NCI-H2029 (cell line): ENCODE results near the gene BCR.
A peak's percentile ranks its signal among the peaks of the same experiment; 100 is the strongest.
"Not testable (repeated sequence)": the region's sequence is repeated elsewhere in the genome, so short reads cannot be mapped to it uniquely, and the experiment has no call there.

Experiments used
- DNase-seq: peaks from one replicate; lab custom pipeline; 2025; lab: John Stamatoyannopoulos, UW

Gene BCR

DNA sequence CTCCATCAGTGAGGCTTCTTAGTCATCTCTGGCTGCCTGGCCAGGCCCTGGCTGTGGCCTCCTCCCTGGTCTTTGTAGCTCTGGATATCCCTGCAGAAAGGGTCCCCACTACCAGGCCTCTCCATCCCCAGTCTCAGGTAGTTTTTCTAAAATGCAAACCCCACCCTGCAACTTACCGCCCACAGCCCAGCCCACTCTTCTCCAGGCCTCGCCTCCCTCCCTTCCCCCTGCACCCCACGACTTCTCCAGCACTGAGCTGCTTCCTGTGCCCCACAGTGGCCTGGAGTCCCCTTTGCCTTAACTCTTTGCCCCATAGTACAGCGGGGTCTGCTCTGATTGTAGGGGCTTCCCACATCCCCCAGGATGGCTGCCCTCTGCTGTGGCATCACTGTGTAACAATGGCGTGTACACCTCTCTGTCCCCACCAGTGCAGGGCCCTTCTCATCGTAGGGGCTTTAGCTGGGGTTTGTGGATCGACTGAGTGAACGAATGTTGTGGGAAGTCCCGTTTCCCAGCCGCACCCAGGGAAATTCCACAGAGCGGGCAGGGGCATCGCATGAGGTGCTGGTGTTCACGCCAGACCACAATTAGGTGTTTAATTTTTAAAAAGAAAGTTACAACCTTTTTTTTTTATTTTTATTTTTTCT is 111.6 kb downstream of the BCR start:
- DNase-seq: no peak

DNA sequence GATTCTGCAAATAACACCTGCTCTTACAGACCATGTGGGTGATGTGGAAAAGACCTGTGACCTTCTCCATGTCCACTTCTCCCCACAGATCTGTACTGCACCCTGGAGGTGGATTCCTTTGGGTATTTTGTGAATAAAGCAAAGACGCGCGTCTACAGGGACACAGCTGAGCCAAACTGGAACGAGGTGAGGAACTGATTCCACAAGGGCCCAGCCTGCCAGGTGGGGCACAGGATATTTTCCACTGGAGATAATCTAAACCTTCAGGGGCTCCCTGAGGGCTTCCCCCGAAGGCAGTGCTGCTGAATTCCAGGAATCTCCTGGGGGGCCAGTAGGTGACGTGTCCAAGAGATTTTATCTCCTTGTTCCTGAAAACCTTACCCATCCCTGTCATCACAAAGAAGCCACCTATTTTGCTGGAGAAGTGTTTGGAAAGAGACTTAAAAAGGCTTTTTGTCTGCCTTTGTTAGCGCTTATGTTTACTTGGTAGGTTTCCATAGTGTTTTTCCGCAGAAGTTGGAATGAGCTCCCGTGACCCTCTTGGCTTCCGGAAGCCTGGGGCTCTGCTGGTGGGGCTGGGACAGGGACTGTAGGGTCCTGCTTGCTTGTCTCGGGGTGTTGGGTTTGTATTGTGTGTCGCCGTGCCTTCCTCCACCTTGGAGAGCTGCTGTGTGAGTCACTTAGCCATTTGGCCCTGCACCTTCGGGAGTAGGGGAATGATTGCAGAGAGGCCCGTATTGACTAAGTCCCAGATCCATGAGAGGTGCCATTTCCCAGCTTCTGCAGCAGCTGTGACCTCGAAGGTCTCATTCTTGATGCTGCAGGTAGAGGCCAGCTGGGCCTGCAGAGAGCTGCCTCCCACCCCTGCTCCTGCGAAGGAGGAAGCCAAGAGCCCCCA is 112.4 kb downstream of the BCR start:
- no peak for DNase-seq

DNA sequence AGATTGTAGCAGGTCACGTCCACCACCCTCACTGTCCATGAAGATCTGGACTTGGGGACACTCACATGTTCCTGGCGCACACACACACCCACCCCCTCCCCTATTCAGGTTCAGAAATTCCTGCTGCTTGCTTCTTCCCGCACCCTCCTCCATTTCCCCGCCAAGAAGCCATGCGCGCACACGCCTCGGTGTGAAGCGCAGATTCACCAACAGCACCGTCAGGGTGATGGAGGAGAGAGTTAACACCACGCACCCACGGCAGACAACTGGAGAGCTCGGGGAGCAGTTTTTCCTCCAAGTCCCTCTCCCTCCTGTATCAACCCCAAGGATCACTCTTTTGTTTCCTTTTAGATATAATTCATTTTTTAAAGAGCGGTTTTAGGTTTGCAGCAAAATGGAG is 113.4 kb downstream of the BCR start:
- no peak for DNase-seq

DNA sequence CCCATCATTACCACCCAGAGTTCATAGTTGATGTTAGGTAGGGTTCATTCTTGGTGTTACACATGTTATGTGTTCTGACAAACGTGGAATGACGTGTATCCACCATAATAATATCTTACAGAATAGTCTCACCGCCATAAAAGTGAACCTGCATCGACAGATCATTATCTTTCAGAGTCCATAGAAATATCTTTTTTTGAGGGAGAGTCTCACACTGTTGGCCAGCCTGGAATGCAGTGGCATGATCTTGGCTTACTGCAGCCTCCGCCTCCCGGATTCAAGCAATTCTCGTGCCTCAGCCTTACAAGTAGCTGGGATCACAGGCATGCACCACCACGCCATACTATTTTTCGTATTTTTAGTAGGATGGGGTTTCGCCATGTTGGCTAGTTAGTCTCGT is 113.9 kb downstream of the BCR start:
- DNase-seq: no peak

DNA sequence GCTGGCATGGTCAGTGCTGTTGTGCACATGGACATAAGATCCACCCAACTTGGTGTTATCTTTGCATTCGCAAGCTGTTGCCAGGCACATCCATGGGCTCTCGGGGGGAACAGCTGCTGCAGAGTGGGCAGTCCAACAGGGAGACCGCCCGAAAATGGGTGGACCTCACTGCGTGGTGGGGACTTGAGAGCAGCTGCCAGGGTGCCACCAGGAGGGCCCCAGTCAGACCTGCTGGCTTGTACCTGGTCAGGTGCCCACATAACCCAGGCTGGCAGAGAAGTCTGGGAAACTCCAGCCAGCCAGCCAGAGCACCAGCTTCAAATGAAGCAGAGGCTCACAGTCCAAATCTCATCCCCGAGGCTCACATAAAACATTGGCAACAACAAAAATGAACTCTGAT is 120.2 kb downstream of the BCR start:
- no peak for DNase-seq

DNA sequence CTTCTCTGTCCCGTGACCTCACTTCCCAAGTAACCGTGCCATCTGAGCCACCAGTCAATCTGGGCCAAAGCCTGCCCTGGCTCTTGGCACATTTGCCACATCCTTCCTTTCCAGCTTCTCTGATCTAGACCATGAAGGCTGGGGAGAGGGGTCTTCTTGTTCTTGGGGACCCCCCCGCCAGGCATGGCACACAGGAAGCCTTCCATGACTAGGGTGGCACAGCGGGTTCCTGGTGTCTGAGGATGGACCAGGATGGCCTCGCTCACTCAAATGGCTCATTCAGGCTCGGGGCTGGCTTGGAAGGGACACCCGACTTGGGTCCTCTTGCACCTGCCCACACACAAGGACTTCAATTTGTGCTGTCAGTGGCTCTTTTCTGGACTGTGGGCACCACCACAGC is 121.3 kb downstream of the BCR start:
- no peak for DNase-seq

DNA sequence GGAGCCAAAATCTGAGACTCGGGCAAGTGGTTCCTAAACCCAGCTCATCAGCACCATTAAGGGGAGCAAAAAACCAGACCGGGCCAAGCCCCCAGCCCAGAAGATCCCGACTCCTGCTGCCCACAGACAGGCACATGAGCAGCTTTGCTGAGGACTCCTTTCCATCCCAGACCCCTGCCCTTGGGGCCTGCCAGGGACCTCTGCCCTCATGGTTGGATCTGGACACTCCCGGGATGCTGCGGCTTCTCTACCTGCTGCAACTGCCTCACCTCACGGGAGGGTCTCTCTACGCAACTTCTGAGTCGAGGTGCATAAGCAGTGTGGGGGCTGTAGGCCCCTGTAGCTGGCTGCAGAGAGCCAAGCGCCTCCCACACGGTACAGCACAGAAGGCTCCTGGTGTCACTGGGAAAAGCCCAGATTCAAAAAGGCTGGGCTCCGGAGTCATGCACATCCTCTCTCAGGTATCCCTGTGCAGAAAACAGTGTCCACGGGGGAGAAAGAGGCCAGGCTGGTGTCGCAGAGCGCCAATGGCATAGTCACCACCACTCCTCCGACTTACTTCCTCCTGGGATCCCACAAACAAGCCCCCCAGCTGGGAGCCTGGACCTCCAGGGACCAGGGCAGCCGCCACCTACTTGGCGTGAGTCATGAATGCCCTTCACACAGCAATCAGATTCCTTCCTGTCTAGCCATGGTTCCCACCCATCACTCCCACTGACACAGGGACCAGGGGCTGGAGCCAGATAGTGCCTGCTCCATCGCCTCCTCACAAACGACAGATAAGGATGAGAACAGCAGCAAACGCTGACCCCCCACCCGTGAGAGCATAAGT is 122.1 kb downstream of the BCR start:
- DNase-seq: no peak

DNA sequence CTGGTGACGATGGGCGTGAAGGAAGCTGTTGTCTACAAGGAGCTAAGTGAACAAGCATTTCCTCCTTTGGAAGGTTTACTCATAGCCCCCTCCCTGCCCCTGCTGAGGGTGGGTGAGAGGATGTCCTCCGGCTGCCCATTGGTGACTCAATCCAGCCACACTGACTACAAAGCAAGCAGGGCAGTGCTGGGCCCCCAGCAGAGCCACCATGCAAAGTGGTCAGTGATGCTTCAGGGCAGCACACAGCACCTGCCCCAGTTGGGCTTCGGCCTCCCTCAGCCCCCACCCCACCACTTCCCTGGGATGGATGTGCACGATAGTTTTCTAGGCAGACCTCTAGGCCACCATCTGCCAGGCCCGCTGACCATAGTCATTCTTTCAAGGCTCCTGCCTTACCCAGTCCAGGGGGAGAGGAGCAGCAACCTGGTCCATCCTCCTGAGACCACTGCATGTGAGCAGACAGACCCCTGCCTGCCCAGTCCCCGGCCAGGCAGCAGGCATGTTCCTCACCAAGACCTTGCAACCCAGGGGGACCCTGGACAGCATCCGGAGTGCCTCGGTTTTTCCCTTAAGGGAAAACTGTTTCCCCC is 125.1 kb downstream of the BCR start:
- DNase-seq: no peak

DNA sequence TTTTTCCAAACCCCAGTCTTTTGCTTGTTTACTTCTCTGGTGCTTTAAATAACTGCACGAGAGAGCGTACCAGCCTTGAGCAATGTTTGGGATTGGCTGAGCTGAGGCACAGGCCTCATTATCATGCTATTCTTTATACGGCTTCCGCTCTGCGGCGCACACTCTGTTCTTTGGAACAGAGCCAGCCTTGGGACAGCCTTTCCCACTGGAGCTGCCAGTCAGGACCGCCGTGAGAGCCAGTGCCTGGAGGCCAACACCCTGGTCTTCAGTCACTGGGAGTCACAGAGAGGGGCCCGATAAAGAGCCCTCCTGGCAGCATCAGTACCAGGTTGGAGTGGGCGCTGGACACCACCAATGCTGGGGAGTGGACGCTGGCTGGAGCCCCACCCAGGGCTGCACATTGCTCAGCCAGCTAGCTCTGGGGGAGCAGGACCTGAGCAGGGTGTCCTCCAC is 125.6 kb downstream of the BCR start:
- peak; percentile 49 for DNase-seq

DNA sequence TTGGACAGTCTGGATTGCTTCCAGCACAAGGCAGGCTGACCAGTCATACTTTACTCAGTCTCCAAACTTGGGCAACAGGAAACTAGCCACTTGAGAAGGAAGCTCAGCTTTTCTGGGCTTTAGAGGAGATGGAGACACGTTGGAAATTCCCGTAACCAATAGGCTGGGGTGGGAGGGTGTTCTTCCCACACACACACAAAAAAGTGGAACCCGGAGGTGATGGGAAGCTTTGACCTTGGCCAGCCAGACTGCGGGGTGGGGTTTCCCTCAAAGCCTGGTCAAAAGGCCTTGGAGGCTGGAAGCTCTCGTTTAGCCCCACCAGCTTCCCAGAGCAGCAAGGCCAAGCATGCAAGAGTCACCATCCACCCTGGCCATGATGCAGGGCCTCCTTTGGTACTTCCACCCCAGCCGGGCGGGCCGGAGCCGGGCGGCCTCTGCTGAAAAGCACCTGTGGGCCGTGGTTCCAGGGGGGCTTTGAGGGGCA is 126.2 kb downstream of the BCR start:
- no peak for DNase-seq

DNA sequence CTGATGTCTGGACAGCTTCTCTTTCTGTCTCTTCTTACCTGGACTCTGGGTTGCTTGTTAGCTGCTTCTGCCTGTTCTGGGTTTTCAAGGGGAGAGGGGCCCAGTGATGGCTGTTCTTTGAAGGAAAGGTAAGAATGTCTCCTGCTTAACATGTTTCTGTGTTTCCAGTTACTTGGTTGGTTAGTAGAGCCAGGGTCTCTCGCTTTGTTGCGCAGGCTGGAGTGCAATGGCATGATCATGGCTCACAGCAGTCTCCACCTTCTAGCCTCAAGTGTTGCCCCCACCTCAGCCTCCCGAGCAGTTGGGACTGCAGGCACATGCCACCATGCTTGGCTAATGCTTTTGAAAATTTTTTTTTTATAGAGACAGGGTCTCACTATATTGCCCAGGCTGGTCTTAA is 126.6 kb downstream of the BCR start:
- DNase-seq: no peak

DNA sequence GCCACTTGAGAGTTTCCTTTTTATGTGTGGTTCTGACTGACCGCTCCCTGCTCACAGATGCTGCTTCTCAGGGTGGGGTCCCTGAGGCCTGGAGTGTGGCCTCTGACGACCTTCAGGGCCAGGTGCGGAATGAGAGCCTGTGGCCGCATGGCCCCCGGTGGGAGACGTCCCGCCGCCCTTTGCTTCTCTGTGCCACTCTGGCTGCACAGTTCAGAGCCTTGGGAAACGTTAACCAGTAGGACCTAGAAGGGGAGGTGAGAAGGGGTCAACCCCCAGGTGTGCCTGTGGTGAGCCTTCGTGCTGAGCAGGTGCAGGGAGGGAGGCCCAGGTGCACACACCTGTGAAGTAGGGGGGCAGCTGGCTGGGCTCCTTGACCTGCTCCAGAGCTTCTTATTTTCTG is 127.2 kb downstream of the BCR start:
- not testable (repeated sequence) for DNase-seq

DNA sequence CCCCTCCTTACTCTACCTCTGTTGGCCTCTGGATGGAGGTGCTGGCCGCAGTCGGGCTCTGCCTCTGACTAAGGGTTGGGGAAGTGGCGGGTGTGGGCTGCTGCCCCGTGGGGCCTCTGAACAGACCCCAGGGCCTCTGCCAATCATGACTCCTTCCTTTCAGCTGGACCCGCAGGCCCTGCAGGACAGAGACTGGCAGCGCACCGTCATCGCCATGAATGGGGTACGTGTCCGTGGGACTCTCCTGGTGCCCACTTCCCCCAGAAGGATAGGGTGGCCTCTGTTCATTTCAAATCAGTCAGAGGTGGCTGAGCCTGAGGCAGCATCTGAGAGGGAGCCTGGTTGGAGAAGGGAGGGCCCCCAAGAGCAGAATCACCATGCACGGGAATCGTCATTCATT is 129.0 kb downstream of the BCR start:
- not testable (repeated sequence) for DNase-seq

DNA sequence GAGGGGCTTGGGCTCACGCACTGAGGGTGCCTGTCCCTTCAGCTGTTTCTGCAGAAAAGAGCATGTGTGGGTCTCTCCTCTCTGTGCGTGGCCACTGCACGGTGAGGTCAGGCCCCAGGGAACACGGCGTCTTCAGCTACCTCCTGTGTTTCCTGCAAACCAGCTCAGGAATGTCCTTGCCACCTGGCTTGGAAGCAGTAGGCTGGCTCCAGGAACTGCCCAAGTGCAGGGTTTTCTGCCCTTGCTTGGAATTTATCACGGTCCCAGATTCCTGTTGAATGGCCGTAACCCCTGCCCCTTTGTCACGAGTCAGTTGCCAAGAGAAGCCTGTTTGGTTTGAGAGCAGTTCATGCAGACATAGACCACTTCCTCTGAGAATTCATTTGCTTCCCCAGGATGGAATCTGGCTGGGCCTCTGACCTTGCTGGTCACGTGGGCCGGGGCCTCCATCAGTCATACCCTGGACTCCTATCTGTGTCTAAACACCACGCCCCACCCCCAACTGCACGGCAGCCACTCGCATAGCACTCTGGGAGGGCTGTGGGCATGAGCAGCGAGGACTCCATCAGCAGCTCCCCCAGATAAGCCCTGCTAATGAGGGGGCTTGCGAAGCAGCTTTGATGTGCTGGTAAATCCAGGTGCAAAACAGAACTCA is 130.3 kb downstream of the BCR start:
- not testable (repeated sequence) for DNase-seq

DNA sequence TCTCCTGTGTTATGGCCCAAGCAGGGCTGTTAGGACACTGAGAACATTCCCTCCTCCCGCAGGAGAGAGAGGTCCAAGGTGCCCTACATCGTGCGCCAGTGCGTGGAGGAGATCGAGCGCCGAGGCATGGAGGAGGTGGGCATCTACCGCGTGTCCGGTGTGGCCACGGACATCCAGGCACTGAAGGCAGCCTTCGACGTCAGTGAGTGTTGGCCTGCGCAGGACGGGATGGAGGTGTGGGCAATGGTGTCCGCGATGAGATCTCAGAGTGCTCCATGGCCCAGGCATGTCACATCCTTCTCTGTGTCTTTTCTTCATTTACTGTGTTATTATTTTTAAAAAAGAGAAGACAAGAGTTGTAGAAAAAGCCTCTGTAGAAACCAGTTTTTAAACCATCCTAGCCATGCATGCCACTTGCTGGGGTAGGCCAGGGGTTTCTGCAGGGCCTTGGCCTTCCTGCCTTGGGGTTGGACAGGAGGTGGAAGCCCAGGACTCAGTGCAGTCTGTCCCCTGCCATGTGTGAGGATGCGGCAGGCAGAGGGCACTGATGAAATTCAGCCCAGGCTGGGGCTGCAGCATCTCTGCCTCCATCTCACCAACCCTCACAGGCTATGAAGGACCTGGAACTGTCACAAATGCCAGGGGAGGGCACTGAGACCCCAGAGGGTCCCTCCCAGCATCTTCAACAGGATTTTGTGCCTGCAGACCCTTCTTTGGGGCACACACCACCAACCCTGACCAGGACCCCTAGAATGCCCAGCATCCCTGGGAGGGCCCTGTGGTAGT is 131.5 kb downstream of the BCR start:
- not testable (repeated sequence) for DNase-seq

DNA sequence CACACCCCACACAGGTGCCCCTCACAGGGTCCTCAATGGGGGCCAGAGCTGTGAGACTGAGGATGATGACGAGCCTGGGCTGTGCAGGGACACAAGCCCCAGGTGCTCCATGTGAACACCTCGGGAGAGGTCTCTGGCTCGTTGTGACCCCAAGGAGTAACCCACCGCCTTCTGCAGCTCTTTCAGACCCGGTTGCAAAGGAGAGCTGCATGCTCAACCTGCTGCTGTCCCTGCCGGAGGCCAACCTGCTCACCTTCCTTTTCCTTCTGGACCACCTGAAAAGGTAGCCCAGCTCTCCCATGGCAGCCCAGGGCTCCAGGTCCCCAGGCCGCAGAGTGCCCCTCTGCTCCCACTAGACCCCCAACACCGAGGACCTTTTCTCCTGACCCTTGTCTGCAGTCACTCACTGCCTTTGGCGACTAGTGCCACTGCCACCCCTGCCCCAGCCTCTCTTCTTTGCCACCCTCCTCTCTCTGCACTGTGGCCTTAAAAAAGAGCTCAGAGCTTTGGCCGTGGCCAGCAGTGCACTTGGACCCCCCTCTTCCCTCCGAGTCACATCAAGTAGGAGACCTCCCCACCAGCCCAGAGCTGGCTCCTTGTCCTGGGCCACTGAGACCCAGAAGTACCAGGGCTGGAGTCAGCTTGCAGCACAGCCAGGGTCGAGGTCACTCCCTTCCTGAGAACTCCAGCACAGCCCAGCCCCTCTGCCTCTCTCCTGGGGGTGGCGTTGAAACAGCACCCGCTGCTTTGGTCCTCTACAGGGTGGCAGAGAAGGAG is 133.7 kb downstream of the BCR start:
- no peak for DNase-seq

DNA sequence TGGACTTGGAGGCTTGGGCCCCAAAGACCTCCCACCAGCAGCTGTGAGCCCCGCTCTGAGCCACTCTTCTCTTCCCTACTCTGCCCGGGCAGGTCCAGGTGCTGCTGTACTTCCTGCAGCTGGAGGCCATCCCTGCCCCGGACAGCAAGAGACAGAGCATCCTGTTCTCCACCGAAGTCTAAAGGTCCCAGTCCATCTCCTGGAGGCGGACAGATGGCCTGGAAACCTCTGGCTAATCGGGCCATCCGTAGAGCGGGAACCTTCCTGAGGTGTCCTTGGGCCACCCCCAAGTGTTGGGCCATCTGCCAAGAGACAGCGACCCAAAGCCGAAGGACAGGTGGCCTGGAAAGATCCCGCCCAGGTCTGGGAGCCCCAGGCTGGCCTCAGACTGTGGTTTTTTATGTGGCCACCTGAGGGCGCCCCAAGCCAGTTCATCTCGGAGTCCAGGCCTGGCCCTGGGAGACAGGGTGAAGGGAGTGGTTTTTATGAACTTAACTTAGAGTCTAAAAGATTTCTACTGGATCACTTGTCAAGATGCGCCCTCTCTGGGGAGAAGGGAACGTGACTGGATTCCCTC is 135.1 kb downstream of the BCR start:
- DNase-seq: no peak

DNA sequence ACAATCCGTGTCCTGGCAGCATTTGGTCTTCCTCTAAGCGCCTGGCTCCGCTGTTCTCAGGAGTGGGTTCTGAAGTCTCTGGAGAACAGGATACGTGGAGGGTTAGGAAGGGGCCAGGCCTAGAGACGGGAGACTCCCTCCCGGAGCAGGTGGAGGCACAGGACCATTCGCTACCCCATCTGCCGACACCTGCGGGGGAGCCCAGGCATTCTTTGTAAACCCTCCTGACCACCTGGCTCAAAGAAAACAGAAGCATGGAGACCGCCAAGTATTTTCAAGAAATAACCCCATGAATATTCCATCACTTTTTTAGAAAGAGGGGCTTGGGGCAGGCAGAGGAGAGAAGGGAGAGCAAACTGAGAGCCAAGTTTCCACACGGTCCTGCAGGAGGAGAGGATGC is 136.3 kb downstream of the BCR start:
- DNase-seq: not testable (repeated sequence)

DNA sequence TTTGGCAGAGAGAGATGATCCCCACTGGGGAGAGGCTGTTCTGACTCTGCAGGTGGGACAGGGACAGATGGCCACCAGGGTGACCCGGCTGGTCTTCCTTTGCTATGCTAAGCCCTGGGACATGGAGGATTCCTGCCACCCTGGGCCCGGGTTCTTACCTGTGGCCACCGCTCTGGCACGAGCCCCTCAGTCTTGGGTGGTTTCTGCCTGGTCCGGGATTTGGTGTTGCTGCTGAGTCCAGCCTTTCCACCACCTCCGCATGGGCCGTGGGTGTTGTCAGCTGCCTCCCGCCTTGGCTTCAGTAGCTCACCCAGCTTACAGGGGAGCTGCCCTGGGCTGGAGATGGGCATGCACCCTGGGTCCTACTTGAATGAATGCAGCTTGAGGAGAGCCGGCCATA is 138.0 kb downstream of the BCR start:
- DNase-seq: not testable (repeated sequence)
